ENCODE data around the gene PHOX2B.

- TF ChIP-seq CTCF (IDR thresholded peaks at IDR 0.05) (no peak), POLR2A (IDR thresholded peaks at IDR 0.05) (no peak)
Measured at GRCh38 chr4:41752081-41752836, 3.7 kb upstream of the PHOX2B start.
